ENCODE data around the gene JCHAIN.
"Not testable (repeated sequence)": the region's sequence is repeated elsewhere in the genome, so short reads cannot be mapped to it uniquely, and the experiment has no call there.

JCHAIN gene

GRCh38 chr4:70687821-70688794 is 21.8 kb upstream of the JCHAIN start, which contains the start of gene UTP3:
Gene UTP3 (plus strand): TSS chr4:70688532. CDS start chr4:70688678, 146 bp downstream.
- peak; percentile 94 for DNase-seq

DNA sequence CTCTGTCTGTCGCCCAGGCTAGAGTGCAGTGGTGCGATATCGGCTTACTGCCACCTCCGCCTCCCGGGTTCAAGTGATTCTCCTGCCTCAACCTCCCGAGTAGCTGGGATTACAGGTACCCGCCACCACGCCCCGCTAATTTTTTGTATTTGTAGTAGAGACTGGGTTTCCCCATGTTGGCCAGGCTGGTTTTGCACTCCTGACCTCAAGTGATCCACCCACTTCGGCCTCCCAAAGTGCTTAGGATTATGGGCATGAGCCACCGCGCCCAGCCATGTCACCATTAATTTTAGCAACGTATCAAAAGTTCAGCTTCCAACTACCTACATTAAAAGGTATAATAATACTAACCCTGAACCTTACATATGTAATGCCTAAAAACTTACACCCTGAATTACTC is 21.1 kb upstream of the JCHAIN start:
- DNase-seq: peak; percentile 46

DNA sequence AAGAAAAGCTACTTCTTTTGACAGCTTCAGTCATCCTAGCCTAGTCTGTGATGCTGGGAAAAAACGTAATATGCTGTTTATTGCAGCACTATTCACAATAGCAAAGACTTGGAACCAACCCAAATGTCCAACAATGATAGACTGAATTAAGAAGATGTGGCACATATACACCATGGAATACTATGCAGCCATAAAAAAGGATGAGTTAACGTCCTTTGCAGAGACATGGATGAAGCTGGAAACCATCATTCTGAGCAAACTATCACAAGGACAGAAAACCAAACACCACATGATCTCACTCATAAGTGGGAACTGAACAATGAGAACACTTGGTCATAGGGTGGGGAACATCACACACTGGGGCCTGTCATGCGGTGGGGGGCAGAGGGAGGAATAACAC is 15.8 kb upstream of the JCHAIN start:
- DNase-seq: not testable (repeated sequence)

DNA sequence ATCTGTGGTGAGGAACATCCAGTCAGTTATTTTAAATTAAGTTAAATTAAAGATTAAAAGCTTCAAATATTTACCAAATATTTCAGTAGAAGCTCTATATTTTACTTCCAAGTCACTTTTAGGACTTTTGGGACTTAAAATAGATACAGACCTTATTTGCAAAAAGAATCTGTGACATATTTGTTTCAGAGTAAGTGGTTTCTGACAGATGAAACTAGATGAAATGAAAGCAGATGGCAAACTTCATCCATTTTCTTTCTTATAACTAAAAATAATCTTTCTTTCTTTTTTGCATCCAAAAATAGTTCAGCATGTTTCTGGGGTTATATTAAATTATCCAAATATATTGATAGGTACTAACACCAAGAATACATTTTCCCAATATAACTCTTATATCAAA is 15.4 kb upstream of the JCHAIN start:
- DNase-seq: no peak

GRCh38 chr4:70680934-70681333 is 14.6 kb upstream of the JCHAIN start:
- no peak for DNase-seq

DNA sequence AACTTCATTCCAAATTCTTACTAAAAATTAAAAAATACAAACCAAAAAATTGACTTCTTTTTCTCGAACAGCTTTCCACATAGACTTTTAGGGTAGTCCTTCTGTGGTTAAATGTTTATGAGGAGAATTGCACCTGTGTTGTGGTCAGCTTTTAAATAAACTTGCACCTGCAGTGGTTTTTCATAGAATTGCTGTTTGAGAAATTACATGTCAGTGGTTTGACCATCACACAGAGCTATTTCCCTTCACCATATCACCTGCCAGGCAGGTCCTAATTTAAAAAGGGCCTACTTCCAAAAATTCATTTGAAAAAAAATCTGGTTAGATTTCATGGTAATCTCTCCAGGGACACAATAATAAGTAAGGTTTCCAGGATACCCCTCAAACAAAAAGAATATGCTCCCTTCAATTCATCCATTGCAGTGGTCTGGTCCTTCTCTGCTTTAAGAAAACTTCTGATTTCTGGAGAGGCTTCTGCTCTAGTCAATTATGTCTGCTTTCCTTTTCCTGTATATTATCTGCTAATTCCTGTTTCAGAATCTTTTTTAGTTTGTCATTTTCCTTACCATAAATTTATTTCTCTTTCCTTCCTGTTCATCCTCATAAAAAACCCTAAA is 12.2 kb upstream of the JCHAIN start:
- peak; percentile 4 for DNase-seq

DNA sequence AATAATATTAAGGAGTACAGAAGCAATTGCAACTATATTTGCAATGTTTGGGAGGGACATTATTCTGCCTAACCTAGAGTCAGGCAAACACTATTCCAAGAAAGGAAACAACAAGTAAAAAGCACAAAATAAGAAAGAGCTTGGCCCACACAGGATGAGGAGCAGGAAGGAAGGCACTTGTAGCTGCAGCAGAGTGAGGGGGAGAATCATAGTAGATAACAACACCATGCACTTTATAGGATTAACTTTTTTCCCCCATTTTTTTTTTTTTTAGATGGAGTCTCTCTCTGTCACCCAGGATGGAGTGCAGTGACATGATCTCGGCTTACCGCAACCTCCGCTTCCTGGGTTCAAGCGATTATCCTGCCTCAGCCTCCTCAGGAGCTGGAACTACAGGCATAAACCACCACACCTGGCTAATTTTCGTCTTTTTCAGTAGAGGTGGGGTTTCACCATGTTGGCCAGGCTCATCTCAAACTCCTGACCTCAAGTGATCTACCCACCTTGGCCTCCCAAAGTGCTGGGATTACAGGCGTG is 10.3 kb upstream of the JCHAIN start:
- DNase-seq: no peak

- DNase-seq: no peak
These were observed 8.4 kb upstream of the JCHAIN start for GRCh38 chr4:70674731-70675130.

DNA sequence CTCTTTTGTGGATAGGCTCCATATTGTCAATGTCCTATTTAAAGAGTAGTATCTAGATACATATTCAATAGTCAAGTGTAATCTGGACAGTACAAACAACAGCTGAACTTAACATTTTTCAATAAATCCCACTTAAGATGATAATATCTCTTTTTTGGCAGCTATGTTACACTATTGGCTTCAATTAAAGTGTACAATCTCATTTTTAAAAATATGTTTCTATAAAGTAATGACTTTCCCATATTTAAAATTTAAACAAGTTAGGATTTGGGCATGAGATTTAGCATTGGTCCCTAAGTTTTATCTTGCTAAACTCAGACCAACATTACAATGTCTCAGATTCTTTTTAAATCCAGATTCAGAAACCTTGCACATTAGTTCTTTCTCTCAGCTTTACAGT is 7.9 kb upstream of the JCHAIN start:
- no peak for DNase-seq

GRCh38 chr4:70671091-70671490 is 4.8 kb upstream of the JCHAIN start:
- DNase-seq: no peak

DNA sequence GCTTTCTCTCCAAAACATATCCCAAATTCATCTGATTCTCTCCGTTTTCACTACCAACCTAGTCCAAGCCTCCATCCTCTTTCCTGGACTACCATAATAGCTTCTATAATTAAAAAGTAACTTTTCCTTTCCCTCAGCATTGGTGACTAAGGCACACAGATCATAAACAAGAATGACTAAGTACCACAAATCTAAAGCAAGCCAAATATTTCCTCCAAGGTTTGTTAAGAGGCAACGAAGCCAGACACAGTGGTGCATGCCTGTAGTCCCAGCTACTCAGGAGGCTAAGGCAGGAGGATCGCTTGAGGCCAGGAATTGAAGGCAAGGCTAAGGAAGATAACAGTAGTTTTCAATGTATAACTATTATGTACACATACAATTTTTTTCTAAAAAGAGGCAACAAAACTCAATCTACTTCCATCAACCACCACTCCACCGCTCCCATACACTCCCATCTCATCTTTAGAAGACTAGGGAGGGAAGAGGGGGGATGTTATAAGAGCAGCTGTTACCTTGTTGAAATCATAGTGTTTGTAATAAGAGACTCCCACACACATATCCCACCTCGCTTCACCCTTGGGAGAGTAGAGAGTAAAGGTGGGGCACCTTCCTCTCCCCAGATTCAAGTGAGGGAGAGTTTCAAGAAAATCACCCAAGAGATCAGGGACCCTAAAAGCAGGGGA is 4.2 kb upstream of the JCHAIN start:
- DNase-seq: no peak

- DNase-seq: no peak
These were observed 1.6 kb upstream of the JCHAIN start for GRCh38 chr4:70667740-70668535.

DNA sequence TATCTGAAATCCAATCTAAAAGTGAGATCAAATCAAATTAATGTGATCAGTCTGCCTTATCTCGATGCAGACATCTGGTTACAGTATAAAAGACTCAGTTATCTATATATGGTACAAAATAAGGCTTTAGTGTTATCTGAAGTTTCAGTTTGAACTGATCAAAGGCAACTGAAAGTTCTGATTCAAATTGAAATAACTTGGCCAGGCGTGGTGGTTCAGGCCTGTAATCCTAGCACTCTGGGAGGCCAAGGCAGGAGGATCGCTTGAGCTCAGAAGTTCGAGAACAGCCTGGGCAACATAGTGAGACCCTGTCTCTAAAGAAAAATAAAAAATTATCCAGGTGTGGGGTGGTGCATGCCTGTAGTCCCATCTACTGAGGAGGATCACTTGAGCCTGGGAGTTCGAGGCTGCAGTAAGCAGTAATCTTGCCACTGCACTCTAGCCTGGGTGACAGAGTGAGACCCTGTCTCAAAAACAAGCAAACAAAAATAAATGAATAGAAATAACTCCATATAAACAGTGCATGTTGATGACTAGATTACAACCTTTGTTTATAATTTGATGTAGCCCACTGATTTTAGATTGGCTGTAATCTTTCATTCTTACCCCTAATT is 4.9 kb downstream of the JCHAIN start:
- not testable (repeated sequence) for DNase-seq

- DNase-seq: no peak
These were observed 6.2 kb downstream of the JCHAIN start for GRCh38 chr4:70660106-70660505.

- no peak for DNase-seq
These were observed 7.9 kb downstream of the JCHAIN start for GRCh38 chr4:70658418-70658817.

DNA sequence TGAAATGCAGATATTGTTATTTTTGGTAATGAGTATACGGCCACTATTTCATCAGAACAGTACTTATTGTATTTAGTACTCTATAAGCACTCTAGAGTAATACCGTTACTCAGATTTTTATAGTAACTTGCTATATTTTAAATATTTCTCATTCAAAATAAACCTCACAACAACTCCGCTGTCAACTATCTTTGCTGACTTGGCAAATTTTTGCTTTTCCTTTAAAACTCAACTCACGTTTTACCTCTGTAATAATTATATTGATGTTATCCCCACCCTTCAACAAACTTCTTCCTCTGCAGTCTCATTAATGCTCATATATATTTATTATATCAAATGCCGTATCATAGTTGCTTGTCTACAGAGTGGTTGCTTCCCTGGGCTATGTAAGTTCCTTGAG is 9.0 kb downstream of the JCHAIN start:
- no peak for DNase-seq

DNA sequence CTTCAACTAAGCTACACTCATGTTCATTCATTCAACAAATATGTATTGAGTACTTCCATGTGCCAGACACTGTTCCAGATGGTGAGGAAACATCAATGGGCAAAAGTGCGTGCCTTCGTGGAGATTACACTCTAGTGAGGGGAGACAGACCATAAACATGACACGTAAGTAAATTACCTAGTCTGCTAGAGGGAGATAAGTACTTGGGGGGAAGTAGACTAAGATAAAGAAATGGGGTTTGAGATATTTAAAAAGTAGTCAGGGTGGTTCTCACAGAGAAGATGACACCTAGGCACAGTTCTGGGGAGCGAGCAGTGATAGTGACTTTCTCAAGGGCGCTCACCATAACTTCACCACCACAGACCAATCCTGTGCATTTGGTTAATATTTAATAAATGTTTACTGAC is 11.7 kb downstream of the JCHAIN start:
- DNase-seq: no peak

DNA sequence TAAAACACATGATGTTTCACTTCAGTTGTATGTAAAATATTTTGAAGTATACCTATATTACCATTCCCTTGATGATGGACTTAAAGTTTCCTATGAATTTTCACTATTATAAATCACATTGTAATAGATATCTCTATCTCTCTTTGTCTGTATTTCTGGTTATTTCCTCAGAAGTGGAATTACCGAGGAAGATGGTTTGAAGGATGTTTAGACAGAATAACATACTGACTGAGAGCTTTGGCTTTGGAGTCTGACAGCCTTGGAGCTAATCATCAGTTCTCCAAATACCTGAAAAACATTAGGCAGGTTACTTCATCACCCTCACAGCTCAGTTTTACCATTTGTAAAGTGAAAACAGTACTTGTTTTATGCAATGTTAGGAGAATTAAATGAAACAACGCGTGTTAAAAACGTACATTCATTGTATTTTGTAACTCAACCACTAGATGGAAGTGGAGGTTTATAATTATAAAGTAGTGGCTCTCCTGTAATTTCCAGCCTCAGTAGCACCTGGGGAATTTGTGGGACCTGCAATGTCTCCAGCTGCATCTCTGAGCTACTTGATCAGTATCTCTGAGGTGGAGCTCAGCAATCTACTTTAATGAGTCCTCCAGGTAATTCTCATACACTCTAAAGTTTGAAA is 14.3 kb downstream of the JCHAIN start:
- DNase-seq: peak; percentile 51

DNA sequence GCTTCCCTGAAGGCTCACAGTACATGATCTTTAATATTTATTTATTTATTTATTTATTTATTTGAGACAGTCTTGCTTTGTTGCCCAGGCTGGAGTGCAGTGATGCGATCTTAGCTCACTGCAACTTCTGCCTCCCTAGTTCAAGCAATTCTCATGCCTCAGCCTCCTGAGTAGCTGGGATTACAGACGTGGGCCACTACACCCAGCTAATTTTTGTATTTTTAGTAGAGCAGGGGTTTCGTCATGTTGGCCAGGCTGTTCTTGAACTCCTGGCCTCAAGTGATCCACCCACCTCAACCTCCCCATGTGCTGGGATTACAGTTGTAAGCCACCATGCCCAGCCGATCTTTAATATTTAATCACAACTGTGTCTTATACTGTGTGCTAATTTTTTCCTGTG is 15.6 kb downstream of the JCHAIN start:
- not testable (repeated sequence) for DNase-seq

- DNase-seq: no peak
These were observed 26.1 kb downstream of the JCHAIN start for GRCh38 chr4:70640192-70640591.

- DNase-seq: no peak
These were observed 28.9 kb downstream of the JCHAIN start for GRCh38 chr4:70637239-70637913.

All from CD4-positive, alpha-beta T cell treated with Interleukin-21 for 1 hour (primary cell).